Endothelial cell of coronary artery (primary cell): ENCODE measurements around the gene XNDC1N. TPM values are rescaled to one million over a fixed set of nuclear protein-coding genes. Genes with fewer than 3 reads are reported as not detected.

Experiments
- total RNA-seq: library from RNA; depleted of rRNA; stranded (reverse); fragments of >200 nt; gene quantifications from 2 replicates; pipeline ENCODE4 v1.2.3, GENCODE V29; 2014

XNDC1N gene, protein sequence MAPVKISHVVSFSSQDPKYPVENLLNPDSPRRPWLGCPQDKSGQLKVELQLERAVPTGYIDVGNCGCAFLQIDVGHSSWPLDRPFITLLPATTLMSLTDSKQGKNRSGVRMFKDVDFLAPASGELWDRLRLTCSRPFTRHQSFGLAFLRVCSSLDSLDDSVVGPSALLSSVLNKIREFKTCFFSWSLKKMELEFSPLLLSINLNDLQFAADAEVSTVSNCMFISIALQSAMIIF
- total RNA-seq, result 5.8 and 7.1 TPM in 2 replicates

DNA sequence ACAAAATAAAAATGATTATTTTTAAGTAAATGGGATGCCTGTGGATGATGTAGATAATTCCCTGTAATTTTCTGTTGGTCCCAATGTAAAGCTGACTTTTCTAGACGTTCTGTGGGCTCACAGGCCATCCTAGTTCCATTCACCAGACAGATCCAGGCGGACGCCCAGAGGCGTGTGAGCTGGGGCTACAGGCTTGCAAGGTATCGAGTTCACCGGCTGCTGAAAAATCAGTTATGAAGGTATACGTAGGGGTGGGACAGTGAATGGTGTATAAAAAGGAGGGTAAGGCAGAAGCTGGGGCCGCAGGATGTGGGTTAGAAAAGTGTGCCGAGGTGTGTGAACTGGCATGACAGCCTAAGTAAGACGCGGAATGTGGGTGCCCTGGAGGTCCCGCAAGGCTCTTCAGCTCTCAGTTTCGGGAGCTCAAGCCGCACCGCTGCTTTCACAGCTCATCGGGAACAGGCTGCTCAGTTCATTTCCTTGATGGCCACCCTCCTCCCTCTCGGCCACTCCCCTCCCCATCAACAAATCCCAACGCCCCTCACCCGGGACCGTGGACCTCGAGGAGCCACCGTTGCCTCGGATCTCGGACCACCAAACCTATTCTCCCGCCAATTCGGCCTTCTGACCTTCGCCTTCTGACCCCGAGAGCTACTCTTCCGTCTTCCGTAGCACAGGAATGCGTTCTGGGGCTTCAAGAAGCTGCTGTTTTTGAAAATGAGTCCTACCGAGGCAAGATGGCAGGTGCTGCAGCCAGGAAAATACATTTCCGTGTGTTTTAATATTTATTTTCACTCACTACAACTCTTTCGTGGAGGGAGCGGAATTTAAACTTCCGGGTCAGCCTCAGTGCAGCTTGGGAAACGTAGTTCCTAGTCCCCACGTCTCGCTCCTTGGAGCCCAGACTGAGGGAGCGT lies at the start of gene XNDC1N:
XNDC1N (minus strand) TSS at position 775 of the 917 bp plus-strand sequence. CDS start 5,241 bp downstream, outside the sequence.

DNA sequence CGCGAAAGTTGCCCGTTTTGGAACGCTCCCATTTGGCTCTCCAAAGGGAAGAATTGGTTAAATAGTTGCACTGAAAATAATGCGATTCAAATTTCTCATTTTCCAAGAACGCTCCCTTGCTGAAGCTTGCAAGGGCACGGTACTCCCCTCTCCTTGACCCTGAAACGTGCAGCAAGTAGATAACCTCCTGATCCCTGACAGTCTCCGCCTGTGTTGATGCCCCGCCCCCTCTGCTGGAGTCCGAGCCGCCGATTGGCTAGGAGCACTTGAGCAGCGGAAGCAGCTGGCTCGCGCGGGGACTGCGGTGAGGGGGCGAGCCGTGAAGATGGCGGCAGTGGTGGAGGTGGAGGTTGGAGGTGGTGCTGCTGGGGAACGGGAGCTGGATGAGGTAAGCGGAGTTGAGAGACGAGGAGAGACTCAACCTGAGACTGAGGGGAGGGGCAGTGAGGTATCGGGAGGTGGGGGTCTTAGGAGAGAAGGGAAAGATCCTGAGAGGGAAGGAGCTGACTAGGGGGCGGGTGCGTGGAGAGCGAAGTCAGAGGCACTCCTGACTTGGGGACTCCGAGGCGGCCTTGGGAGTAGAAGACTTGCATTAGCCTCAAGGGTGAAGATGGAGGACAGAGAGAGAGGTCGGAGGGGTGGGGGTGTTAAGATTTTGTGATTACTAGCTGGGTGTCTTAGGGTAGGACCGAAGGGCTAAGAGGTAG lies 496 bp upstream of the XNDC1N start, which contains the start of gene RNF121:
RNF121 (plus strand) TSS at position 310 of the 707 bp plus-strand sequence; CDS start at position 326, 16 bp downstream.

Other genes with a start within 250 kb of the XNDC1N start
- not detected in 2 replicates for gene DEFB108B, start 95.4 kb downstream of the XNDC1N start, total RNA-seq
- not detected in 2 replicates for gene DEFB131B, start 50.1 kb downstream of the XNDC1N start, total RNA-seq
- 61.6 and 108 TPM in 2 replicates for gene RNF121, start 452 bp upstream of the XNDC1N start, total RNA-seq
- 4.9 and 5.6 TPM in 2 replicates for gene IL18BP, start 70.3 kb upstream of the XNDC1N start, total RNA-seq
- gene NUMA1, start 151.9 kb upstream of the XNDC1N start, total RNA-seq, result 121 and 127 TPM in 2 replicates
- 2.7 and 3.3 TPM in 2 replicates for gene LRRC51, start 152.3 kb upstream of the XNDC1N start, total RNA-seq
- 75.6 and 86.2 TPM in 2 replicates for gene LAMTOR1, start 174.7 kb upstream of the XNDC1N start, total RNA-seq
- not detected in 2 replicates for gene TOMT, start 177.3 kb upstream of the XNDC1N start, total RNA-seq
- 17.9 and 43.2 TPM in 2 replicates for gene ANAPC15, start 184.1 kb upstream of the XNDC1N start, total RNA-seq
- not detected in 2 replicates for gene FOLR3, start 207.1 kb upstream of the XNDC1N start, total RNA-seq